GM12878 (cell line): ENCODE data around the gene CHMP4A. TPM values are rescaled to one million over a fixed set of nuclear protein-coding genes. Genes with fewer than 3 reads are reported as not detected.

ENCODE experiments used
- ATAC-seq: fragments of 200-7000 bp; cut with Tn5 transposase; 3 replicates; pipeline ENCODE4 v1.9.1; 2020; ENCODE audit warnings: mild to moderate bottlenecking, moderate library complexity
- BruUV-seq: library from RNA; stranded (reverse); fragments of 400-500 nt; replicated peaks from 2 replicates; lab custom pipeline; 2021; lab: Mats Ljungman, UMichigan
- CTCF ChIA-PET: fragments of 300-600 bp; sonication (Branson Sonifier 250); formaldehyde crosslinking; extraction: SDS; loops from one replicate; lab custom pipeline; 2021; ENCODE audit warnings: inconsistent platforms; lab: Yijun Ruan, JAX
- POLR2A ChIA-PET: fragments of 350-600 bp; formaldehyde crosslinking; extraction: SDS; loops from one replicate; lab custom pipeline; 2021; ENCODE audit warnings: inconsistent platforms; lab: Charles Lee
- RAD21 ChIA-PET: fragments of 300-600 bp; sonication (Branson Sonifier 250); formaldehyde crosslinking; loops from one replicate; lab custom pipeline; 2023; ENCODE audit warnings: antibody characterized with exemption; ENCODE audit not compliant: unreplicated experiment; lab: Charles Lee
- SMC1A ChIA-PET: fragments of 300-600 bp; sonication (Branson Sonifier 250); formaldehyde crosslinking; loops from one replicate; lab custom pipeline; 2023; ENCODE audit not compliant: unreplicated experiment, uncharacterized antibody; lab: Charles Lee
- DNase-seq: peaks from one replicate; pipeline ENCODE4 v3.0.0-alpha.2; 2011; ENCODE audit warnings: low read depth, low spot score
- FAIRE-seq: peaks from 3 replicates; lab custom pipeline; 2011; peaks lifted over from hg19 to GRCh38; lab: Jason Lieb, UNC
- H2AFZ ChIP-seq: 2 replicates; pipeline ENCODE4 v1.6.0; 2011; ENCODE audit warnings: low read depth, low read length, control low read depth; ENCODE audit not compliant: control insufficient read depth
- H3K27ac ChIP-seq: 2 replicates; pipeline ENCODE4 v1.5.1; 2011; ENCODE audit warnings: control low read depth; ENCODE audit not compliant: control insufficient read depth, insufficient read depth
- H3K27me3 ChIP-seq, 2 experiments: replicated peaks in 1 of 2; 2 replicates each; pipeline versions ENCODE4 v1.6.0 to v1.6.1; 2011; ENCODE audit warnings: low read length in 1 of 2; ENCODE audit not compliant: control insufficient read depth in 2 of 2, insufficient read depth in 2 of 2
- H3K36me3 ChIP-seq, 2 experiments: 2 replicates each; pipeline ENCODE4 v1.5.1; 2011; ENCODE audit warnings: low read length in 1 of 2; ENCODE audit not compliant: control insufficient read depth in 2 of 2, insufficient read depth in 2 of 2
- H3K4me1 ChIP-seq: 2 replicates; pipeline ENCODE4 v1.6.1; 2011; ENCODE audit warnings: mild to moderate bottlenecking, low read length, moderate library complexity, mixed read lengths; ENCODE audit not compliant: control insufficient read depth, insufficient read depth
- H3K4me2 ChIP-seq: 2 replicates; pipeline ENCODE4 v1.6.0; 2011; ENCODE audit warnings: control low read depth; ENCODE audit not compliant: control insufficient read depth, insufficient read depth
- H3K4me3 ChIP-seq: fragments of 200-600 bp; sonication (generic); 2 replicates; pipeline ENCODE4 v1.5.1; 2016
- H3K79me2 ChIP-seq: 2 replicates; pipeline ENCODE4 v1.6.0; 2011; ENCODE audit warnings: low read length; ENCODE audit not compliant: control insufficient read depth, insufficient read depth
- H3K9ac ChIP-seq: 2 replicates; pipeline ENCODE4 v1.8.0; 2011; ENCODE audit warnings: low read length, control low read depth, mixed read lengths; ENCODE audit not compliant: control insufficient read depth, insufficient read depth
- H3K9me3 ChIP-seq: replicated peaks from 3 replicates; pipeline ENCODE4 v1.5.1; 2011; ENCODE audit warnings: mild to moderate bottlenecking, low read length; ENCODE audit not compliant: control insufficient read depth, insufficient read depth
- H4K20me1 ChIP-seq: 2 replicates; pipeline ENCODE4 v1.6.0; 2011; ENCODE audit not compliant: control insufficient read depth, insufficient read depth
- CBX3 ChIP-seq: fragments of 200-600 bp; sonication (generic); IDR thresholded peaks from 2 replicates; pipeline ENCODE4 v1.6.1; 2016; ENCODE audit warnings: low read depth, borderline replicate concordance
- FOXM1 ChIP-seq: IDR thresholded peaks from 2 replicates; pipeline ENCODE4 v1.6.1; 2012; ENCODE audit warnings: low read depth, mild to moderate bottlenecking, inconsistent platforms, low read length, moderate library complexity
- MTA3 ChIP-seq: IDR thresholded peaks from 2 replicates; pipeline ENCODE4 v1.6.1; 2012; ENCODE audit warnings: low read length, inconsistent platforms, borderline replicate concordance
- MXI1 ChIP-seq: fragments of 150-350 bp; IDR thresholded peaks from 2 replicates; pipeline ENCODE4 v1.6.1; 2011; ENCODE audit warnings: low read depth, mild to moderate bottlenecking, inconsistent platforms, low read length, improper control_type of control experiment
- PAX8 ChIP-seq: fragments of 450-650 bp; IDR thresholded peaks from 2 replicates; pipeline ENCODE4 v1.6.1; 2017; ENCODE audit warnings: mild to moderate bottlenecking, moderate library complexity
- POLR2A ChIP-seq: IDR thresholded peaks from 2 replicates; pipeline ENCODE4 v1.6.1; 2011; ENCODE audit warnings: low read depth, mild to moderate bottlenecking, low read length
- SMC3 ChIP-seq: IDR thresholded peaks from 2 replicates; pipeline ENCODE4 v1.6.1; 2011; ENCODE audit warnings: low read length, improper control_type of control experiment, borderline replicate concordance
- ZBTB33 ChIP-seq: fragments of 450-650 bp; IDR thresholded peaks from 2 replicates; pipeline ENCODE4 v1.6.1; 2017; ENCODE audit warnings: mild to moderate bottlenecking
- ZNF622 ChIP-seq: fragments of 450-650 bp; IDR thresholded peaks from 2 replicates; pipeline ENCODE4 v1.6.1; 2017; ENCODE audit warnings: mild to moderate bottlenecking, inconsistent platforms
- WGBS: methylation state at CpG from one replicate; pipeline ENCODE4 v1.1.6; 2016; ENCODE audit warnings: low lambda C conversion rate; ENCODE audit not compliant: insufficient replicate concordance, insufficient coverage; ENCODE audit errors: missing lambda C conversion rate; 5-methylcytosine and 5-hydroxymethylcytosine counted together
- in situ Hi-C: fragments of 300-500 bp; cut with MboI; formaldehyde crosslinking; loops from 9 replicates; pipeline ENCODE4 v1.14.3; 2018; ENCODE audit warnings: mixed read lengths
- intact Hi-C: fragments of 100-400 bp; cut with micrococcal nuclease; formaldehyde crosslinking; loops from one replicate; pipeline ENCODE4 v1.14.2; 2022; ENCODE audit not compliant: unreplicated experiment
- polyA plus RNA-seq, 11 experiments: library from polyadenylated mRNA; depleted of rRNA in 4 of 11; unstranded in 6 of 11; stranded (reverse) in 5 of 11; fragments of >200 nt; fragmentation: Nextera tagmentation in 4 of 11; fragmentation: Illumina TruSeq in 1 of 11; extraction: Ambion mirVana in 4 of 11; extraction: Trizol in 1 of 11; gene quantifications; 1 replicate in 1 of 11; 2 replicates in 10 of 11; pipeline versions ENCODE4 v1.2.1 to v1.2.3, GENCODE V29; 2011 to 2016; ENCODE audit warnings: inconsistent platforms in 2 of 11, missing spikeins in 2 of 11, low read depth in 1 of 11
- total RNA-seq, 4 experiments: library from RNA; depleted of rRNA in 3 of 4; stranded (reverse); fragments of >200 nt in 3 of 4; fragmentation: Illumina TruSeq in 1 of 4; extraction: Trizol in 1 of 4; gene quantifications; 2 replicates each; pipeline versions ENCODE4 v1.2.1 to v1.2.3, GENCODE V29; 2013 to 2021

CHMP4A gene
- total and polyA plus RNA-seq, 10 of the 15 experiments (the other 5 are each of a cell fraction or from before 2014, with no cell fraction given) = 35.5 to 151 (median 84.7) TPM

- peaks cover 13% of the 10 kb centered on the region for H3K4me1 ChIP-seq
- H3K9ac ChIP-seq = no peak overlapping the region
- in situ Hi-C loops = no loop called here
- SMC1A ChIA-PET = no interaction called here
- CTCF ChIA-PET = no interaction called here
- no peaks in the 10 kb centered on the region for H3K27me3 ChIP-seq
- RAD21 ChIA-PET = no interaction called here
- H3K9me3 ChIP-seq = no peaks in the 10 kb centered on the region
- no peaks in the 10 kb centered on the region for H4K20me1 ChIP-seq
- H3K4me3 ChIP-seq = no peak overlapping the region
- H3K4me2 ChIP-seq = no peak overlapping the region
- POLR2A ChIA-PET = no interaction called here
- TF ChIP-seq MXI1 (no peak), CBX3 (no peak), SMC3 (no peak), ZNF622 (no peak), ZBTB33 (no peak), POLR2A (no peak), PAX8 (no peak), MTA3 (no peak), FOXM1 (no peak)
- FAIRE-seq (no peak), DNase-seq (no peak), ATAC-seq (no peak)
- 91% methylated on average over 19 of the region's 19 CpGs for WGBS
- H2AFZ ChIP-seq = no peak overlapping the region
- peaks cover 0 to 3% of the 10 kb centered on the region in 2 experiments; a peak in 1 of 4 replicates for H3K36me3 ChIP-seq
- no peak overlapping the region for H3K27ac ChIP-seq
- intact Hi-C loops = no loop called here
- no peaks in the 10 kb centered on the region for H3K79me2 ChIP-seq
- BruUV-seq = no TSS peak
Measured at GRCh38 chr14:24254630-24255392, 41.5 kb upstream of the CHMP4A start.
